HG03280 (cell line): ENCODE measurements around the gene PCMT1.
"Not testable (repeated sequence)": the region's sequence is repeated elsewhere in the genome, so short reads cannot be mapped to it uniquely, and the experiment has no call there.

ENCODE experiments used
- ATAC-seq: cut with Tn5 transposase; IDR thresholded peaks from one replicate; pipeline ENCODE4 v1.9.1; 2021; ENCODE audit warnings: mild to moderate bottlenecking, moderate library complexity; ENCODE audit not compliant: unreplicated experiment

The PCMT1 gene

GRCh38 chr6:149749594-149750135, at the start of gene PCMT1:
Gene PCMT1 (plus strand): TSS chr6:149749741. CDS start chr6:149749902, 161 bp downstream.
- peak; percentile 84 for ATAC-seq

- no peak for ATAC-seq
Observed at GRCh38 chr6:149701714-149702113, 47.8 kb upstream of the PCMT1 start.

GRCh38 chr6:149711711-149712110, 37.8 kb upstream of the PCMT1 start:
- no peak for ATAC-seq

- ATAC-seq, result no peak
Observed at GRCh38 chr6:149714442-149714841, 35.1 kb upstream of the PCMT1 start.

- no peak for ATAC-seq
Observed at GRCh38 chr6:149716181-149716963, 33.2 kb upstream of the PCMT1 start.

GRCh38 chr6:149717255-149717587, 32.3 kb upstream of the PCMT1 start:
- no peak for ATAC-seq

GRCh38 chr6:149717588-149718458, 31.7 kb upstream of the PCMT1 start, which contains the start of gene LATS1:
Gene LATS1 (minus strand): TSS chr6:149718101. CDS start chr6:149702126, 15,975 bp downstream.
- peak; percentile 91 for ATAC-seq

- ATAC-seq, result no peak
Observed at GRCh38 chr6:149719531-149719930, 30.0 kb upstream of the PCMT1 start.

- no peak for ATAC-seq
Observed at GRCh38 chr6:149723262-149723661, 26.3 kb upstream of the PCMT1 start.

- peak; percentile 65 for ATAC-seq
Observed at GRCh38 chr6:149723771-149724417, 25.6 kb upstream of the PCMT1 start.

- no peak for ATAC-seq
Observed at GRCh38 chr6:149725785-149726184, 23.8 kb upstream of the PCMT1 start.

- ATAC-seq, result no peak
Observed at GRCh38 chr6:149727793-149728498, 21.6 kb upstream of the PCMT1 start.

- ATAC-seq, result no peak
Observed at GRCh38 chr6:149728499-149729234, 20.9 kb upstream of the PCMT1 start.

- ATAC-seq, result no peak
Observed at GRCh38 chr6:149729824-149730223, 19.7 kb upstream of the PCMT1 start.

- no peak for ATAC-seq
Observed at GRCh38 chr6:149733089-149733720, 16.3 kb upstream of the PCMT1 start.

- ATAC-seq, result no peak
Observed at GRCh38 chr6:149734915-149735314, 14.6 kb upstream of the PCMT1 start.

- not testable (repeated sequence) for ATAC-seq
Observed at GRCh38 chr6:149745252-149745651, 4.3 kb upstream of the PCMT1 start.

- peak; percentile 58 for ATAC-seq
Observed at GRCh38 chr6:149746147-149746946, 3.2 kb upstream of the PCMT1 start, which contains the start of gene NUP43. Gene NUP43 (minus strand): TSS chr6:149746529. CDS start chr6:149746495, 34 bp downstream.
